Right renal pelvis (tissue), 4 donors: ENCODE results near the gene RASGRP2. TPM values are rescaled to one million over a fixed set of nuclear protein-coding genes. Genes with fewer than 3 reads are reported as not detected.

Source experiments
- DNase-seq, 4 donors: peaks; one replicate each; pipeline ENCODE4 v3.0.0-alpha.2; 2013; ENCODE audit warnings: low read depth in 4 of 4, low spot score in 3 of 4, missing footprints in 1 of 4
- polyA plus RNA-seq, 4 donors: library from polyadenylated mRNA; unstranded; fragments of 120-200 nt; gene quantifications; one replicate each; pipeline ENCODE4 v1.2.1, GENCODE V29; 2013; ENCODE audit not compliant: insufficient read length in 4 of 4

Gene RASGRP2
- polyA plus RNA-seq, 4 donors = 3.3 to 6.4 (median 5.4) TPM

DNA sequence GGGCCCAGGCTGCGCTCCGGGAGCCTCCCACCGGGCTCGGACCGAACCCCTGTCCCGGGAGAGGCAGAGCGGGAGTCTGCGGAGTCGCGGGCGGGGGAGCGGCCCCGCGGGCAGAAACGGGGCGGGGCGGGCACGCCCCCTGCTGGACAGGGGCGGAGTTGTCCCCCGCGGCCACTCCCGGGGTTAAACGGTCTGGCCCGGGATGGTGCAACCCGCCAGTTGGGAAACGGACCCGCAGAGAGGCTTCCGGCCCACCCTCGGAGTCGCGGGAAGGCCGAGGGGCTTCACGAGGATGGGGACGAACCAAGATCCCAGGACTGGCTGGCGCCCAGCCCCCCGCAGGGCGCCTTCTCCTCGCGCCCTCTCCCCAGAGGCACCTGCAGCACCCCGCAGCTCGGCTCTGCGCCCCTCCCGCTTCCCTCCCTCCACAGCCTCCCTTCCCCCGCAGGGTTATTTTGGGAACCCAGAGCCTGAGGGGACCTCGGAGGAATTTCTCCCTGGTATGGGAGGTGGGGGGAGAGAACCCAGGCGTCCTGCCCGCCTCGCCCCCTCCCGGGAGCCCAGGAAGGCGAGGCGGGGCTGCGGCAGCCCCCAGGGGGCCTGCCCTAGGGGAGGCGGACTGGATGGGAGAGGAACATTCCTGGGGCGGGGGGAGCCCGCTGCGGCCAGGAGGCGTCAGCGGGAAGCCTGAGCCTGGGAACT is 902 bp downstream of the RASGRP2 start:
- no peak for DNase-seq

DNA sequence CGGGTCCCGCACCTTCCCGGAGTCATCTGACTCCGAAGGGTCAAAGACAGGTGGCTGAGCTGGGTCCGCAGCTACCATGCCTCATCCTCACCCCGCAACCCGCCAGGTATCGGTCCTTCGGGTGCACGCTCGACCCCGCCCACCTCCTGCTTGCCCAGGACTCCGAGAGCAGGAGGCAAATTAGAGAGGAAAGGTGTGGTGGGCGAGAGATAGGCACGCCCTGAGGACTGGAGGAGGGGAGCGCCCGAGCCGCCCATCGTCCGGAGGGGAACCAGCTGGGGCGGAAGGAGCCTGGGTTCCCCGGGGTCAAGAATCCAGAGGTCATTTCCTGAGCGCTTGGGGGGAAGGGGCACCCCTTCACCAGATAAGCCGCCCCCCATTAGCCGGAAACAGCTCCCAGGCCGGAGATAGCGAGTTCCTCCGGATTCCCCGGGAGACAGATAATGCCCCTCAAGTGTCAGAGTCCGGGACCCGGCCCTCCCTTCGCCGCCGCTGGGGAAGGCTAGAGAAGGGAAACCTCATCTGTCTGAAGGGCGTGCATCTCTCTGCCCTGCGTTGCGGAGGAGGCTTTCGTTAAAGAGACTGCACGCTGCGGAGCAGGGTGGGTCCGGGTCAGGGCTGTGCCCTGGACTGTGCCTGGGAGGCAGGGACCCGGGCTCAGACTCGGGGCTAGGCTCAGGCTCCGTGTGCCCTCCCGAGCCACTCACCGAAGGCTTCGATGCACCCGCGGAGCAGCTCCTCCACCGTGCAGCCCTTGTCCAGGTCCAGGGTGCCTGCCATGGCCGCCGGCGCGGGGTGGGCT is 1.7 kb downstream of the RASGRP2 start:
- no peak for DNase-seq

GRCh38 chr11:64741375-64742086 is 2.4 kb downstream of the RASGRP2 start:
- DNase-seq = no peak

DNA sequence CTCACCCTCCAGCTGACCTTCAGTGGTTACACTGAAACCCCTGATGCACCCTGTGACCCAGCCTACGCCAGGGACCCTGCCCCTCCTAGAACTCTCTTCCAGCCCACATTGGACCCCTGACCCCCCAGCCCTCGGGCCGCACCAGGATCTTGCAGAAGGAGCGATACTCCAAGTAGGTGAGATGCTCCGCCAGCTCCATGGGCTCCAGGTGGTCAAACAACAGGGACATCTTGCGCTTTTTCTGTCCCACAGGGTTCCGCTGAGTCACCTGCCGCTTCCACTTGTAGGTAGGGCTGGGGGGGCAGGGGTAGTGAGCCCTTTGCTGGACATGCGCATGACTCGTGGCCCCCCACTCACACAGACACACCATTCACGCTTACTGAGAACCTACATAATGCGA is 4.1 kb downstream of the RASGRP2 start:
- DNase-seq = no peak

GRCh38 chr11:64736654-64737053 is 7.3 kb downstream of the RASGRP2 start:
- no peak for DNase-seq

DNA sequence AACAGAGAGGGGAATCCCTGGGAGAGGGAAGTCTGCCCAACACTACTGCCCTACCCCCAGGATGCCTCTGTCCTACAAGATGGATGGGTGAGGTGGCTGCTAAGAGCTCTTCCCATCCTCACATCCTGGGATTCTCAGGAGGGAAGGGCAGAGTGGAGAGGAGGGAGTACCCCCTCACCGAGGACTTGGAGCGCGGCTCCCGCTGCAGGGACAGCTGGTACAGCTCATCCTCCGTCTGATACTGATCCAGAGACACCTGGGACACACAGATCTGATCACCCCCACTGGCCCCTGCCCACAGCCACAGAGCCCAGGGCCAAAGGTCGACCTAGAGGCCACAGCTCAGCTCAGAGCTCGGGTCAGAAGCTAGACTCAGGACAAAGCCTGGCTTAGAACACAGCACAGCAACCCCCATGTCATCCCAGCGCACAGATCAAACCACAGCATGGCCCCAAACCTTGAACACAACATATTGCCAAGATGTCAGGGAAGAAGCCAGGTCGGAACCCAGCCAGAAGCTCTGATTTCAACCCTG is 8.2 kb downstream of the RASGRP2 start:
- DNase-seq = no peak

DNA sequence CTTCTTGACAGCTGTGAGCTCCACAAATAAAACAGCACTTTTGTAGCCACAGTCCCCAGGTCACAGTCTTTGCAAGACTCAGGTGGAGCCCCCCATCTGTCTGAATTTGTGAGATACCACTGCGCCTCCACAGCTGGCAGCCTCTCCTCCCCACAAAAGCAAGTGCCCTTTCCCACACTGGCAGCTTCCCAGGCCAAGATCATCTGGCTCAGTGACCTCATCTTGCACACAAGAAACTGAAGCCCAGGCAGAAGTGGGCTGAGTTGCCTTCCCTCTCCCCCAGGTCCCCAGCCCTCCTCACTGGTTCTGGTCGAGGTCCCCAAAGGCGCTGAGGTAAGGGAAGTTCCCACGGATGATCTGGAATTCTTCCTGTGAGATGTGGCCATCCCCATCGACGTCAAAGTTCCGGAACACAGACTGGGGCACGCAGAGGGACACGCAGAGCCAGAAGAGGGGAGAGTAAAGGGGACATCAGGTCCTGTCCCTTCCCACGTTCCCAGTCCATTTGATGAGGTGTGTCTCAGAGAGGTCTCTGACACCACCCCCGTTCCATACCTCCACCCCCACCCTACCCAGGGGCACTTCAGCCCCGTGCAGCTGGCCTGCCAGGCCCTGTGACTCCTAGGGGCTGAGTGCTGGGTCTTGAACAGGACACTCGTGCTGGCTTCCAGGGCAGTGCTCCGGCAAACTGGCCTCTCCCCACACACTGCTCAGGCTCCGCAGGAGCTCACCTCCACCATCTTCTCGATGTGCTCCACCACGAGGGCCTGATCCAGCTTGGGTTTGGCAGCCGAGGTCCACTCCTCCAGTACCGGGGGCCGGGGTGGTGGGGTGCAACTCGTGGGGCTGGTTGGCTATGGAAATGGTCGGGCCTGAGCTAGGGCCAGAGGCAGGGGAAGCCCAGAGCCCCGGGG is 8.9 kb downstream of the RASGRP2 start:
- no peak for DNase-seq

DNA sequence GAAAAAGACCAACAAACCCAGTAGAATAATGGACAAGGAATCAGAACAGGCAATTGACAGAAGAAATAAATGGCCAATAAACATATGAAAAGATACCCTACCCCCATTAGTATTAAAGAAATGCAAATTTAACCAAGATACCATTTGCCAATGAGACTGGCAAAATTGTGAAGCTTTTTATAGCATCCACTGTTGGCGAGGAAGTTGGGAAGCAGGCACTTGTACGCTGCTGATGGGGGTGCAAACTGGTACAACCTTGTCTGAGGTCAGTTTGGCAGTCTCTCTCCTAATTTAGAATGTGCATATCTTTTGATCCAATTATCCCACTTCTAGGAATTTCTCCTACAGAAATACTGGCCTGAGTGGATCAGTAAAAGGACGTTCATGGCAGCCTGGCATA is 12.3 kb downstream of the RASGRP2 start:
- DNase-seq = no peak

DNA sequence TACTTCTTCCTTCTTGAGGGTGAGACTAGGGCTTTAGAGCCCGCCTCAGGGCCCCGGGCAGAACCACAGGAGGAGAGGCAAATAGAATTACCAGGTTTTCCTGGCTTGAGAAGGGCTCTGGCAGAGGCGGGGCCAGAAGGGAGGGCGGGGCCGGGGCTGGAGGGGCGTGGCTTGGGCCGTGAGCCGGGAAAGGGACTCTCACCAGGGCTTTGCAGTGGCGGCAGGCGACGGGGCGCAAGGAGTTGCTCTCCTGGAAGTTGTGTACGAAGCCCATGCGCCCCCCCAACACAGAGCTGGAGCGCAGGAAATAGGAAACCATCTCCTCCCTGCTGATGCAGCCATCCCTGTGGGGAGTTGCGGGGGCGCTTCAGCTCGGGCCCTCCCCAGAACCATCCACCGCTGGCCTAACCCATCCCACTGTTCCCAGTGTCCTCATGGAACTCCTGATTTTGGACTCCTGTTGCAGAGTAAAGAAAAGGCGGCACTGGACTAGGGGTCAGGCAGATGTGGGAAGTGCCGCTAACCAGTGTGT is 14.0 kb downstream of the RASGRP2 start:
- no peak for DNase-seq

DNA sequence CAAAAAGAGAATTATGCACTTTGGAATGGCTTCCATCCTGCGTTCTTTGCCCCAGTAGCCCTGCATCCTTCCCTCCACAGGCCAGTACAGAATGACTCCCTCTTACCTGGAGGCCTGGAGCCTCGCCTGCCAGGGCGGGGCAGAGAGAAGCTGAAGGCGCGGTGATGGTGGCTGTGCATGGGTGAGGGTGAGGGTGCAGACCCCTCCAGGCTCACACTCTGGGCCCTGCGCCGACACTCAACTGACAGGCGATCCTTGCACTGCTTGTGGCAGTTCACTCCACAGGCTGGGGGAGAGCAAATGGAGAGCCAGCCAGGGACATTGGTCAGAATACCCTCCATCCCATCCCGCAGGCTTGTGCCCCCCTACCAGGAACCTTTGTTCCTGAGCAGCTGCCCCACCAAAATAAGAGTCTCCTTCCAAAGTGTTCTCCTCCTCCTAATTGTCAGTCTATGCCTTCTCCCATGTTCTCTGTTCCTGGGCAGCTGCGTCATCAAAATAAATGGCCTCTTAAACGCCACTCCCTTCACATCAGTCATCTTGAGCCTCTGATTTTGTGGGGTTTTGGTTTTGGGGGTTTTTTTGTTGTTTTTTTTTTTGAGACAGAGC is 15.1 kb downstream of the RASGRP2 start:
- no peak for DNase-seq

GRCh38 chr11:64726867-64727530 is 16.9 kb downstream of the RASGRP2 start:
- DNase-seq = no peak

DNA sequence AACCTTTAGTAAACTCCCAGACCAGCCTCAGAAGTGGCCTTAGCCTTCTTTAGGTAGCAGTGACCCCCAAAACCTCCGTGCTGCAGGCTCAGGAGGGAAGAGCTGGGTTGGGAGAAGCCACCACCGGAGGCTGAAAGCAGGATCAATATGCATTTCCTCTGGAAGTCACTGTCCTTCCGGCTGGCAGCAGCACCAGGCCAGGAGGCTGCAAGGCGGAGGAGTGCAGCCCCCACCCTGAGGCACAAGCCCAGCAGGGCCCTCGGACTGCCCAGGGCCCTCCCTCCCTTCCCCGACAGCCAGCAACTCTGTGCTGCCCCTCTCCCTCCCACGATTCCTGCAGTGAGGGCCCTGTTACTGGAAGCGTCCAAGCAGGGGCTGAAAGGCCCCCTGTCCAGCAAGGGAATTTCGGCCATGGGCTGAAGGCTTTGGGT is 17.7 kb downstream of the RASGRP2 start:
- DNase-seq = no peak

DNA sequence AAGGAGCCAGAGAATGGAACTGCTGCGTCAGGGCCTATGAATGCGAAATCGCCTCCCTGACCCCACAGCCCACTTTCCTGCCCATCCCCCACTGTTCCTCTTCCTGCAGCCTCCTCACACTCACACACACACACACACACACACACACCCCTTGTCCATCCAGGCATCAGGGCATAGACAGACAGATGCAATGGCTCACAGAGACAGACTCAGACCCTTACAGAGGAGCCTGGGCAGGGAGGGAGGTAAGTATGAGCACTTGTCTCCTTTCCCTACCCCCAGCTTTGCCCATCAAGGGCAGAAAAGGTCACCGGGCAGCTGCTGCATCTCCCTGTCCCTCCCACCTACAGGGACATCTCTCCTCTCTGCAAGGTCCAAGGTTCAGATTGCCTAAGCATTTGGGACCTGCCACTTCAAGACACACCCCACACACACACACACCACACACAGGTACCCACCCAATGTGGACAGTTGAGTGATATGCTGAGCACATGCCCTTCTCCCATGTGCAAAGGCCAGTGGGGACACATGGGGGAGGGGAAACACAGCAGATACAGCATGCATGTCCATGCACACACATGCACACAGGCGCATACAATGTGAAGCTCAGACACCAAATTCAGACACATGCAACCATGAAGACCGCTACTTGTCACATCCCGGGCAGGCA is 18.9 kb downstream of the RASGRP2 start:
- DNase-seq = no peak

DNA sequence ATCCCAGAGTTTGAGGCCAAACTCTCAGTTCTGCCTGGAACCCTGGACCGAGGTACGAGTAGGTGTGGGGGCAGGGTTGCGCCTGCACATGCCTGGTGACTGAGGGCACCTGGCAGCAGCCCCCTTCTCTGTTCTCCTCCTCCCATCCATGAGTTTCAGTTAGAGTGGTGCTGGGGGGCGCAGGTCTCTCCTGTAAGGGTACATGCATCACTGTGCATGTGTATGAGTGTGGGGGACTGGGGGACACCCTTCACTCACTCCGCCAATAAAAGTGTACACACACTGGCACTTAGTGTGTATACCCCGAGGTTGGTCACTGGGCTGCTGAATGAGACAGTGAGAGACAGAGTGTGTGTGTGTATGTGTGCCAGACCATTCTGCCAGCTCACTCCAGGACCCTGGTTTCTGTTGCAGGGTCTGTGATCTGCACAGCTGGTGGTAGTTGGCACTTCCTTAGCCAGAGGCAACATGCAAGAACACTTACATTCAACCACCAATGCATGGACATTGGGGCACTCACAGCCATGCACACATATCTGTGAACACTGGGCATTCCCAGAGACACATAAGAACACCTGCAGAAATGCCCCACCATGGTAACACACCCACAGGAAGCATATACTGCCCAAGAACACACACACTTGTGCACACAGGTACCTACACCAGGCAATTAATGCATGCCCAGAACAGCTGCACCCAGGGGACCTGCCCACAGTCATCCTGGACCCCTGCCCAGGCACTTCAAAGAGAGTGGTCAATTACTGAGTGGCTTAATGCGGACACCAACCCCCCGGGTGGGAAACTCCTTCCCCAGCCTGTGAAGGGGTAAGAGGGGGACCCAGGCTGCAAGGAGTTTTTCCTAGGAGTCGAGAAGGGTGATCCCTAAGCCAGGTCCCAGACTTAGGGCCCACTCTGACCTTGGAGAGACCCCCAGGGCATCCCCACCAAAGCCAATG is 19.8 kb downstream of the RASGRP2 start:
- no peak for DNase-seq

DNA sequence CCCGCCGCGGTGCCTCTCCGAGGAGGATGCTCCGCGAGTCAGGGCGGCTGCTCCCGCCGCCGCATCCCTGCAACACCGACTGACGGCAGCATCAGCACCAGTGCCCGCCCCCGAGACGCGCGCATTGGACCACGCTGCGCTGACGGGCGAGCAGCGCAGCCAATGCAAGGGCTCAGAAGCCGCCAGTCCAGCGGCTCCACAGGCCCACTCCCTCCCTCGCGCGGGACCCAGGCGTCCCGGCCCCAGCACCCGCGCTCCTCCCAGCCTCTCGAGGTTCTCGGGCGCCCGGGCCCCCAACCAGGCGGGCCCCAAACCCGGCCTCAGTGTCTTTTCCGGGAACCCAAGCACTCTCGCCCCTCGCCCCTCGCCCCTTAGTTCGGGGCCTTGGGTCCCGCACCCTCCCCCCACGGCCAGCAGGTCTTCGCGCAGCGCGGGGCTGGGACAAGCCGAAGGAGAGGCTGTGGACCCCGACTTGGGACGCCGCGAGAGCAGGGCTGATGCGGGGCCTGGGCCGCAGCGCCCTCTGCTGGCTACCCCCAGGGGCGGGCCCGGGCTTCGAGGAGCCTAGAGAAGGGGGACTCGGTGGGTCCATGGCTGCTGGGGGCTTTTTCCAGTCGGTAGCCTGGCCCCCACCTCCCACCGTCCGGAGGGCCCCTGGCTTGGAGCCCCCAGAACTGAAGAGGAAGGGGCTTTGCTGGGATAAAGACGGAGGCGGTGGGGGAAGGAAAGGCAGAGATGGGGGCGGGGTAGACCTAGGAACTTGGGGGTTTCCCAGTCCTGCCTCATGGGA is 20.6 kb downstream of the RASGRP2 start, which contains the start of gene NRXN2:
Gene NRXN2 (minus strand): TSS at position 81 of the 790 bp plus-strand sequence. CDS start 9,498 bp downstream, outside the sequence.
- DNase-seq = no peak
